IMR-90 (cell line): ENCODE results near the gene ADSS1. TPM values are rescaled to one million over a fixed set of nuclear protein-coding genes. Genes with fewer than 3 reads are reported as not detected.

ENCODE experiments used
- ATAC-seq: fragments of 200-7000 bp; cut with Tn5 transposase; 2 replicates; pipeline ENCODE4 v1.9.1; 2020; ENCODE audit warnings: low read depth, mild to moderate bottlenecking, moderate library complexity
- BruUV-seq: library from RNA; stranded (reverse); fragments of 400-500 nt; replicated peaks from 2 replicates; lab custom pipeline; 2021; lab: Mats Ljungman, UMichigan
- CTCF ChIA-PET: fragments of 300-600 bp; formaldehyde crosslinking; extraction: SDS; loops from one replicate; lab custom pipeline; 2021; ENCODE audit warnings: antibody characterized with exemption; lab: Yijun Ruan, JAX
- POLR2A ChIA-PET: fragments of 300-600 bp; sonication (Branson Sonifier 250); formaldehyde crosslinking; loops from one replicate; lab custom pipeline; 2022; ENCODE audit warnings: antibody characterized with exemption; ENCODE audit not compliant: unreplicated experiment; lab: Charles Lee
- DNase-seq: peaks from one replicate; pipeline ENCODE4 v3.0.0; 2013
- H2AFZ ChIP-seq: replicated peaks from 2 replicates; pipeline ENCODE3; 2013; ENCODE audit warnings: low read length, mild to moderate bottlenecking; ENCODE audit not compliant: poor library complexity
- H2AK5ac ChIP-seq: 2 replicates; pipeline ENCODE4 v1.6.1; 2013; ENCODE audit warnings: low read depth, low read length, inconsistent platforms
- H2AK9ac ChIP-seq: replicated peaks from 2 replicates; pipeline ENCODE3; 2013; ENCODE audit warnings: mild to moderate bottlenecking, low read depth, low read length, moderate library complexity; ENCODE audit not compliant: poor library complexity
- H2BK120ac ChIP-seq: 2 replicates; pipeline ENCODE4 v1.6.1; 2013; ENCODE audit warnings: low read depth, low read length, inconsistent platforms
- H2BK15ac ChIP-seq: 3 replicates; pipeline ENCODE4 v1.6.1; 2013; ENCODE audit warnings: low read depth, low read length, inconsistent platforms
- H2BK20ac ChIP-seq: 2 replicates; pipeline ENCODE4 v1.6.1; 2013; ENCODE audit warnings: low read depth, mild to moderate bottlenecking, inconsistent platforms, low read length, moderate library complexity
- H2BK5ac ChIP-seq: 2 replicates; pipeline ENCODE4 v1.6.1; 2013; ENCODE audit warnings: mild to moderate bottlenecking, low read depth, low read length, inconsistent platforms; ENCODE audit not compliant: poor library complexity, severe bottlenecking
- H3K14ac ChIP-seq: replicated peaks from 2 replicates; pipeline ENCODE4 v1.6.1; 2013; ENCODE audit warnings: low read depth, low read length, inconsistent platforms
- H3K18ac ChIP-seq: 2 replicates; pipeline ENCODE4 v1.6.1; 2013; ENCODE audit warnings: low read depth, low read length, control low read depth
- H3K23ac ChIP-seq: 2 replicates; pipeline ENCODE4 v1.6.1; 2013; ENCODE audit warnings: low read depth, low read length, inconsistent platforms
- H3K27ac ChIP-seq: 2 replicates; pipeline ENCODE4 v1.5.1; 2013; ENCODE audit warnings: mild to moderate bottlenecking, control low read depth, low read length; ENCODE audit not compliant: insufficient read depth
- H3K27me3 ChIP-seq: 2 replicates; pipeline ENCODE4 v1.6.1; 2013; ENCODE audit warnings: low read length; ENCODE audit not compliant: control insufficient read depth, insufficient read depth
- H3K36me3 ChIP-seq: 2 replicates; pipeline ENCODE4 v1.6.1; 2013; ENCODE audit warnings: low read length, mixed read lengths; ENCODE audit not compliant: control insufficient read depth, insufficient read depth
- H3K4ac ChIP-seq: 2 replicates; pipeline ENCODE4 v1.6.1; 2013; ENCODE audit warnings: low read depth, low read length, inconsistent platforms
- H3K4me1 ChIP-seq: 2 replicates; pipeline ENCODE4 v1.6.1; 2013; ENCODE audit warnings: low read length, mixed read lengths; ENCODE audit not compliant: control insufficient read depth, insufficient read depth
- H3K4me2 ChIP-seq: 2 replicates; pipeline ENCODE4 v1.6.1; 2013; ENCODE audit warnings: low read depth, mild to moderate bottlenecking, control low read depth, low read length, moderate library complexity
- H3K4me3 ChIP-seq: 2 replicates; pipeline ENCODE4 v1.5.1; 2013; ENCODE audit warnings: low read depth, mild to moderate bottlenecking, control low read depth, low read length, moderate library complexity; ENCODE audit not compliant: insufficient read depth
- H3K56ac ChIP-seq: 2 replicates; pipeline ENCODE4 v1.6.1; 2013; ENCODE audit warnings: low read length, inconsistent platforms; ENCODE audit not compliant: insufficient read depth; ENCODE audit errors: extremely low read depth
- H3K79me1 ChIP-seq, 2 experiments: 2 replicates each; pipeline ENCODE4 v1.6.1; 2013; ENCODE audit warnings: low read length in 2 of 2, inconsistent platforms in 1 of 2, low read depth in 1 of 2
- H3K9ac ChIP-seq: 2 replicates; pipeline ENCODE4 v1.6.1; 2013; ENCODE audit warnings: low read depth, low read length, control low read depth
- H3K9me1 ChIP-seq: 2 replicates; pipeline ENCODE4 v1.6.1; 2013; ENCODE audit warnings: low read length, inconsistent platforms; ENCODE audit not compliant: insufficient read depth
- H3K9me3 ChIP-seq: 2 replicates; pipeline ENCODE4 v1.6.1; 2013; ENCODE audit warnings: low read length; ENCODE audit not compliant: control insufficient read depth, insufficient read depth
- H4K20me1 ChIP-seq: 2 replicates; pipeline ENCODE4 v1.6.1; 2013; ENCODE audit warnings: low read length, inconsistent platforms; ENCODE audit not compliant: insufficient read depth
- H4K5ac ChIP-seq: 2 replicates; pipeline ENCODE4 v1.6.1; 2013; ENCODE audit warnings: mild to moderate bottlenecking, low read depth, low read length, control low read depth
- H4K8ac ChIP-seq, 2 experiments: 2 replicates each; pipeline ENCODE4 v1.6.1; 2013; ENCODE audit warnings: low read depth in 2 of 2, low read length in 2 of 2, control low read depth in 1 of 2, inconsistent platforms in 1 of 2
- H4K91ac ChIP-seq: 2 replicates; pipeline ENCODE4 v1.6.1; 2013; ENCODE audit warnings: low read depth, low read length, inconsistent platforms; ENCODE audit not compliant: insufficient read depth
- BHLHE40 ChIP-seq: fragments of 150-350 bp; IDR thresholded peaks from 2 replicates; pipeline ENCODE4 v1.6.1; 2016; ENCODE audit warnings: mild to moderate bottlenecking, low read depth, low read length
- CEBPB ChIP-seq: IDR thresholded peaks from 2 replicates; pipeline ENCODE4 v1.6.1; 2012; ENCODE audit warnings: low read depth, low read length, improper control_type of control experiment
- CHD1 ChIP-seq: IDR thresholded peaks from 2 replicates; pipeline ENCODE4 v1.6.1; 2012; ENCODE audit warnings: low read depth, low read length, improper control_type of control experiment
- FOS ChIP-seq: fragments of 150-350 bp; IDR thresholded peaks from 2 replicates; pipeline ENCODE4 v1.6.1; 2016; ENCODE audit warnings: low read depth, low read length
- NFE2L2 ChIP-seq: fragments of 150-350 bp; IDR thresholded peaks from 2 replicates; pipeline ENCODE4 v1.6.1; 2016; ENCODE audit warnings: low read depth, mild to moderate bottlenecking, low read length
- POLR2A ChIP-seq: IDR thresholded peaks from 2 replicates; pipeline ENCODE4 v1.6.1; 2012; ENCODE audit warnings: mild to moderate bottlenecking, low read depth, low read length
- RAD21 ChIP-seq: IDR thresholded peaks from 2 replicates; pipeline ENCODE4 v1.6.1; 2012; ENCODE audit warnings: low read length, improper control_type of control experiment
- SMC3 ChIP-seq: fragments of 150-350 bp; IDR thresholded peaks from 2 replicates; pipeline ENCODE4 v1.6.1; 2016; ENCODE audit warnings: low read depth, mild to moderate bottlenecking, antibody characterized with exemption, low read length, moderate library complexity
- WGBS, 2 experiments: methylation state at CpG; one replicate each; pipeline versions ENCODE4 v1.1.5 to v1.1.7; 2013; ENCODE audit warnings: missing lambda C conversion rate in 2 of 2; ENCODE audit not compliant: insufficient read length in 1 of 2; ENCODE audit errors: extremely low coverage in 2 of 2; 5-methylcytosine and 5-hydroxymethylcytosine counted together
- dilution Hi-C: fragments of 300-500 bp; cut with HindIII; formaldehyde crosslinking; loops from one replicate; pipeline ENCODE4 v1.14.3; 2018; ENCODE audit warnings: low sequenced_read_pairs; ENCODE audit not compliant: unreplicated experiment
- in situ Hi-C: fragments of 300-500 bp; cut with MboI; formaldehyde crosslinking; loops from 3 replicates; pipeline ENCODE4 v1.14.3; 2019; ENCODE audit warnings: low sequenced_read_pairs, inconsistent platforms, mixed read lengths
- intact Hi-C: fragments of 100-400 bp; cut with micrococcal nuclease; formaldehyde crosslinking; loops from 2 replicates; pipeline ENCODE4 v1.10.0; 2022
- polyA plus RNA-seq, 3 experiments: library from polyadenylated mRNA; depleted of rRNA; stranded (reverse); fragments of >200 nt; gene quantifications; 2 replicates each; pipeline ENCODE4 v1.2.3, GENCODE V29; 2012; ENCODE audit warnings: low replicate concordance in 1 of 3
- total RNA-seq: library from RNA; depleted of rRNA; stranded (reverse); fragments of >200 nt; gene quantifications from 2 replicates; pipeline ENCODE4 v1.2.3, GENCODE V29; 2012
- TF ChIP-seq, protein P1 (sequence below): fragments of 150-350 bp; IDR thresholded peaks from 2 replicates; pipeline ENCODE4 v1.6.1; 2016; ENCODE audit warnings: low read depth, mild to moderate bottlenecking, low read length, moderate library complexity, borderline replicate concordance
- TF ChIP-seq, protein P2 (sequence below): fragments of 150-350 bp; IDR thresholded peaks from 2 replicates; pipeline ENCODE4 v1.6.1; 2017; ENCODE audit warnings: mild to moderate bottlenecking, antibody characterized with exemption, low read length, low read depth
- TF ChIP-seq, protein P3 (sequence below): conservative IDR thresholded peaks from 2 replicates; pipeline ENCODE4 v1.5.1; 2012; ENCODE audit warnings: mild to moderate bottlenecking, low read depth, low read length, improper control_type of control experiment

ADSS1 gene
- total and polyA plus RNA-seq, 2 of the 4 experiments (the other 2 are of a cell fraction) = 1.8 to 5.2 TPM

DNA sequence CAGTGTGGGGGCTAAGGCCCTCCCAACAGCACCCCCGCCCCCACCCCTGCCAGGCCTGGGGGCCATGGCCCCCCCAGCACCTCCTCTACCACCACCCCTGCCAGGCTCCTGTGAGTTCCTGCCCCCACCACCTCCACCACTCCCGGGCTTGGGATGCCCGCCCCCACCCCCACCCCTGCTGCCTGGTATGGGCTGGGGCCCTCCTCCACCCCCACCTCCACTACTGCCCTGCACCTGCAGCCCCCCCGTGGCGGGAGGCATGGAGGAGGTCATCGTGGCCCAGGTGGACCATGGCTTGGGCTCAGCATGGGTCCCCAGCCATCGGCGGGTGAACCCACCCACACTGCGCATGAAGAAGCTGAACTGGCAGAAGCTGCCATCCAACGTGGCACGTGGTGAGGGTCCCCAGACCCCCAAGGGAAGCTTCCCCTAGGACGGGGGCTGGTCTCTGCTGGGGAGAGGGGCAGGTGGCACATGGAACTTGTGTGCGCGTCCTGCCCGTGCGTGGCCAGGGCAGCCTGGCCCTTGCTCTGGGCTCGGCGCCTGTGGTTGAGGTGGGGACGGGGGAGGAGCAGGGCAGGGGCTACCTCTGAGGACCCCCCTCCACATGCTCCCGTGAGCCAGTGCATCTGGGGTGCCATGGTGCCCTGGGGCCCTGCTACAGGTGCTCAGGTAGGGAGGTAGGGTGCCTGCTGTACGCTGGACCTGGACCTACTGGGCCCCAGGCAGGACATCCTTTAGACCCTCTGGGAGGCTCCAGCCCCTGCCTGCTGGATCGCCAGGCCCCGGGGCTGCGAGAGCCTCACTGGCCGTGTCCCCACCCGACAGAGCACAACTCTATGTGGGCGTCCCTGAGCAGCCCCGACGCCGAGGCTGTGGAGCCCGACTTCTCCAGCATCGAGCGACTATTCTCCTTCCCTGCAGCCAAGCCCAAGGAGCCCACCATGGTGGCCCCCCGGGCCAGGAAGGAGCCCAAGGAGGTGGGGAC is 16.1 kb upstream of the ADSS1 start:
- peak; percentile 12 for ATAC-seq
- Histone ChIP-seq H3K18ac (no peak overlapping the region), H4K5ac (no peak overlapping the region), H2BK5ac (no peak overlapping the region), H3K4me2 (no peak overlapping the region), H3K9me3 (no peaks in the 10 kb centered on the region), H3K56ac (no peak overlapping the region), H2BK120ac (no peak overlapping the region), H3K36me3 (peaks cover 66% of the 10 kb centered on the region), H2AK9ac (peak overlapping the region; percentile 71), H2BK15ac (no peak overlapping the region), H3K14ac (no peak overlapping the region), H2AK5ac (no peak overlapping the region), H3K9ac (no peak overlapping the region), H3K9me1 (no peaks in the 10 kb centered on the region), H4K20me1 (peaks cover 25% of the 10 kb centered on the region), H2BK20ac (no peak overlapping the region), H3K79me1 (peaks cover 5 to 18% of the 10 kb centered on the region in 2 experiments; a peak in 1 of 4 replicates), H2AFZ (peak overlapping the region; percentile 33), H3K4me1 (peaks cover 4% of the 10 kb centered on the region; the same call in 1 of the 2 replicates), H4K91ac (no peak overlapping the region), H3K4me3 (no peak overlapping the region), H3K27ac (no peak overlapping the region), H3K27me3 (no peaks in the 10 kb centered on the region), H3K23ac (no peak overlapping the region), H4K8ac (no peak overlapping the region), H3K4ac (no peak overlapping the region)
- DNase-seq = no peak
- BruUV-seq = TSS peak; percentile 21
- dilution Hi-C loops (no loop called here), intact Hi-C loops (loop anchor here (1.0 to 2.0 kb wide), 2 partner anchors 58 to 571 kb away; no protein-coding TSS in a partner anchor), in situ Hi-C loops (loop anchor here (5.0 kb wide), 1 partner anchor 51 kb away; no protein-coding TSS in a partner anchor)
- ChIA-PET CTCF (interaction anchor here (0.7 to 1.1 kb wide), 2 partner anchors 42 to 806 kb away, joined by 3 to 4 read pairs; no protein-coding TSS in a partner anchor), POLR2A (no interaction called here)
- TF ChIP-seq CHD1 (no peak), FOS (no peak), CEBPB (no peak), RAD21 (no peak), SMC3 (no peak), POLR2A (no peak), NFE2L2 (no peak), BHLHE40 (no peak)
- TF ChIP-seq, protein P1, sequence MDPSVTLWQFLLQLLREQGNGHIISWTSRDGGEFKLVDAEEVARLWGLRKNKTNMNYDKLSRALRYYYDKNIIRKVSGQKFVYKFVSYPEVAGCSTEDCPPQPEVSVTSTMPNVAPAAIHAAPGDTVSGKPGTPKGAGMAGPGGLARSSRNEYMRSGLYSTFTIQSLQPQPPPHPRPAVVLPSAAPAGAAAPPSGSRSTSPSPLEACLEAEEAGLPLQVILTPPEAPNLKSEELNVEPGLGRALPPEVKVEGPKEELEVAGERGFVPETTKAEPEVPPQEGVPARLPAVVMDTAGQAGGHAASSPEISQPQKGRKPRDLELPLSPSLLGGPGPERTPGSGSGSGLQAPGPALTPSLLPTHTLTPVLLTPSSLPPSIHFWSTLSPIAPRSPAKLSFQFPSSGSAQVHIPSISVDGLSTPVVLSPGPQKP = no peak
- TF ChIP-seq, protein P2, sequence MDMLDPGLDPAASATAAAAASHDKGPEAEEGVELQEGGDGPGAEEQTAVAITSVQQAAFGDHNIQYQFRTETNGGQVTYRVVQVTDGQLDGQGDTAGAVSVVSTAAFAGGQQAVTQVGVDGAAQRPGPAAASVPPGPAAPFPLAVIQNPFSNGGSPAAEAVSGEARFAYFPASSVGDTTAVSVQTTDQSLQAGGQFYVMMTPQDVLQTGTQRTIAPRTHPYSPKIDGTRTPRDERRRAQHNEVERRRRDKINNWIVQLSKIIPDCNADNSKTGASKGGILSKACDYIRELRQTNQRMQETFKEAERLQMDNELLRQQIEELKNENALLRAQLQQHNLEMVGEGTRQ = no peak
- TF ChIP-seq, protein P3, sequence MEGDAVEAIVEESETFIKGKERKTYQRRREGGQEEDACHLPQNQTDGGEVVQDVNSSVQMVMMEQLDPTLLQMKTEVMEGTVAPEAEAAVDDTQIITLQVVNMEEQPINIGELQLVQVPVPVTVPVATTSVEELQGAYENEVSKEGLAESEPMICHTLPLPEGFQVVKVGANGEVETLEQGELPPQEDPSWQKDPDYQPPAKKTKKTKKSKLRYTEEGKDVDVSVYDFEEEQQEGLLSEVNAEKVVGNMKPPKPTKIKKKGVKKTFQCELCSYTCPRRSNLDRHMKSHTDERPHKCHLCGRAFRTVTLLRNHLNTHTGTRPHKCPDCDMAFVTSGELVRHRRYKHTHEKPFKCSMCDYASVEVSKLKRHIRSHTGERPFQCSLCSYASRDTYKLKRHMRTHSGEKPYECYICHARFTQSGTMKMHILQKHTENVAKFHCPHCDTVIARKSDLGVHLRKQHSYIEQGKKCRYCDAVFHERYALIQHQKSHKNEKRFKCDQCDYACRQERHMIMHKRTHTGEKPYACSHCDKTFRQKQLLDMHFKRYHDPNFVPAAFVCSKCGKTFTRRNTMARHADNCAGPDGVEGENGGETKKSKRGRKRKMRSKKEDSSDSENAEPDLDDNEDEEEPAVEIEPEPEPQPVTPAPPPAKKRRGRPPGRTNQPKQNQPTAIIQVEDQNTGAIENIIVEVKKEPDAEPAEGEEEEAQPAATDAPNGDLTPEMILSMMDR = no peak
- WGBS, 2 experiments = no CpG with 5 or more reads among the region's 34 CpGs
